Measurements from ENCODE around the gene CCDC12.

DNA sequence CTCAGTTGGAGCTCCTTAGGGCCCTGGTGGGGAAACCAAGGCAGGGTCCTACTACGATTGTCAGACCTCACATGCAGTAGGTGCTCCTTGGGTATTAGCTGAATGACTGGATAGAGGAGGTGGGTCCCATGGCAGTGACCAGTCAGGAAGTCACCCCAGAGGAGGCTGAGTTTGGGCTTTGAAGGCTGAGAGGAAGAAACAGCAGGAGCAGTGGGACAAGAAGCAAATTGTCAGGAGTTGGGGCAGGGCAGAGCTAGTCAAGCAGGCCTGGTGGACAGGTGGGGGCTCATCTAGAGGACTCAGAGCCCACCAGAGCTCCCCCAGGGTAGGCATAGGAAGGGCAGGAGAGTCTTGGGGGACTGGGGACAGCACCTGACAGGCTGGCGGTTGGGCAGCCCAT is 6.0 kb upstream of the CCDC12 start:
- TF ChIP-seq POLR2A (IDR thresholded peaks at IDR 0.05) (no peak), CTCF (IDR thresholded peaks at IDR 0.05) (no peak)
